ENCODE data around the gene DLGAP1. TPM values are rescaled to one million over a fixed set of nuclear protein-coding genes. Genes with fewer than 3 reads are reported as not detected.

Gene DLGAP1
- total RNA-seq, 1 donor from 2014 or later, result 0.63 TPM

GRCh38 chr18:3453540-3454364, 1001.4 kb downstream of the DLGAP1 start:
- TF ChIP-seq CTCF (conservative IDR thresholded peaks at IDR 0.05; ENCODE audit: low read depth, low read length), result no peak
- peak overlapping the region; percentile 98 for H3K4me3 ChIP-seq (ENCODE audit: low read depth, low read length)
- no peak for DNase-seq (ENCODE audit: low read depth)

- H3K4me3 ChIP-seq (ENCODE audit: low read depth, low read length), result peak overlapping the region; percentile 98
- no peak for TF ChIP-seq CTCF (conservative IDR thresholded peaks at IDR 0.05; ENCODE audit: low read depth, low read length)
- DNase-seq (ENCODE audit: low read depth), result no peak
Measured at GRCh38 chr18:3452750-3453539, 1002.2 kb downstream of the DLGAP1 start.

GRCh38 chr18:3451989-3452749, 1002.9 kb downstream of the DLGAP1 start:
- DNase-seq (ENCODE audit: low read depth), result no peak
- peak overlapping the region; percentile 98 for H3K4me3 ChIP-seq (ENCODE audit: low read depth, low read length)
- TF ChIP-seq CTCF (conservative IDR thresholded peaks at IDR 0.05; ENCODE audit: low read depth, low read length), result no peak

GRCh38 chr18:3451183-3451988, 1003.7 kb downstream of the DLGAP1 start:
- H3K4me3 ChIP-seq (ENCODE audit: low read depth, low read length), result peak overlapping the region; percentile 98
- no peak for TF ChIP-seq CTCF (conservative IDR thresholded peaks at IDR 0.05; ENCODE audit: low read depth, low read length)
- DNase-seq (ENCODE audit: low read depth), result no peak

- DNase-seq (ENCODE audit: low read depth), result no peak
- TF ChIP-seq CTCF (conservative IDR thresholded peaks at IDR 0.05; ENCODE audit: low read depth, low read length), result no peak
- peak overlapping the region; percentile 98 for H3K4me3 ChIP-seq (ENCODE audit: low read depth, low read length)
Measured at GRCh38 chr18:3450799-3451182, 1004.3 kb downstream of the DLGAP1 start.
